Stimulated activated CD4-positive, alpha-beta T cell treated with anti-CD3 and anti-CD28 coated beads, Interleukin-1b, Interleukin-23, amount 100 ng/mL, for 24 hours (primary cell): ENCODE data around the gene SLC2A4RG.
"Not testable (repeated sequence)": the region's sequence is repeated elsewhere in the genome, so short reads cannot be mapped to it uniquely, and the experiment has no call there.

Source experiments
- DNase-seq, 4 experiments: peaks; one replicate each; pipeline ENCODE4 v3.0.0-alpha.2; 2020; ENCODE audit warnings: low read depth in 4 of 4, low spot score in 1 of 4

The SLC2A4RG gene

GRCh38 chr20:63712191-63712590, 27.4 kb upstream of the SLC2A4RG start:
- no peak for DNase-seq

GRCh38 chr20:63714858-63715257, 24.7 kb upstream of the SLC2A4RG start:
- no peak for DNase-seq

DNA sequence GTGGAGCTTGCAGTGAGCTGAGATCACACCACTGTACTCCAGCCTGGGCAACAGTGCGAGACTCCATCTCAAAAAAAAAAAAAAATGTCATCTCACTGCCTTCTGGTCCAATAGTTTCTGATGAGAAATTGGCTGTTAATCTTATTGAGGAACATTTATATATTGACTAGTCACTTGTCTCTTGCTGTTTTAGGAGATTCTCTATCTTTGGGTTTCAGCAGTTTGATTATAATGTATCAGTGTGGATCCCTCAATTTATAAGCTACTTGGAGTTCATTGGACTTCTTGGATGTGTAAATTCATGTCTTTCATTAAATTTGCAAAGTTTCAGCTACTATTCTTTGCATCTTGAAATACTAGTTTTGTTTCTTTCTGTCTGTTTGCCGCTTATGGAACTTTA, 20.6 kb upstream of the SLC2A4RG start:
- no peak for DNase-seq

GRCh38 chr20:63722967-63723622, 16.5 kb upstream of the SLC2A4RG start:
- DNase-seq, result not testable (repeated sequence)

- DNase-seq, result not testable (repeated sequence)
These were observed 9.3 kb upstream of the SLC2A4RG start for GRCh38 chr20:63730189-63730733.

DNA sequence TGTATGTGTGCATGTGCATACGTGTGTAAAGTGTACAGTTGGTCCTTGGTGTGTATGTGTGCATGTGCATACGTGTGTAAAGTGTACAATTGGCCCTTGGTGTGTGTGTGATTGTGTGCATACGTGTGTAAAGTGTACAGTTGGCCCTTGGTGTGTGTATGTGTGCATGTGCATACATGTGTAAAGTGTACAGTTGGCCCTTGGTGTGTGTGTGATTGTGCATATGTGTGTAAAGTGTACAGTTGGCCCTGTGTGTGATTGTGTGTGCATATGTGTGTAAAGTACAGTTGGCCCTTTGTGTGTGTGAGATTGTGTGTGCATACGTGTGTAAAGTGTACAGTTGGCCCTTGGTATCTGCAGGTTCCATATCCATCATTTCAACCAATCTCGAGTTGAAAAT, 8.2 kb upstream of the SLC2A4RG start:
- no peak for DNase-seq

DNA sequence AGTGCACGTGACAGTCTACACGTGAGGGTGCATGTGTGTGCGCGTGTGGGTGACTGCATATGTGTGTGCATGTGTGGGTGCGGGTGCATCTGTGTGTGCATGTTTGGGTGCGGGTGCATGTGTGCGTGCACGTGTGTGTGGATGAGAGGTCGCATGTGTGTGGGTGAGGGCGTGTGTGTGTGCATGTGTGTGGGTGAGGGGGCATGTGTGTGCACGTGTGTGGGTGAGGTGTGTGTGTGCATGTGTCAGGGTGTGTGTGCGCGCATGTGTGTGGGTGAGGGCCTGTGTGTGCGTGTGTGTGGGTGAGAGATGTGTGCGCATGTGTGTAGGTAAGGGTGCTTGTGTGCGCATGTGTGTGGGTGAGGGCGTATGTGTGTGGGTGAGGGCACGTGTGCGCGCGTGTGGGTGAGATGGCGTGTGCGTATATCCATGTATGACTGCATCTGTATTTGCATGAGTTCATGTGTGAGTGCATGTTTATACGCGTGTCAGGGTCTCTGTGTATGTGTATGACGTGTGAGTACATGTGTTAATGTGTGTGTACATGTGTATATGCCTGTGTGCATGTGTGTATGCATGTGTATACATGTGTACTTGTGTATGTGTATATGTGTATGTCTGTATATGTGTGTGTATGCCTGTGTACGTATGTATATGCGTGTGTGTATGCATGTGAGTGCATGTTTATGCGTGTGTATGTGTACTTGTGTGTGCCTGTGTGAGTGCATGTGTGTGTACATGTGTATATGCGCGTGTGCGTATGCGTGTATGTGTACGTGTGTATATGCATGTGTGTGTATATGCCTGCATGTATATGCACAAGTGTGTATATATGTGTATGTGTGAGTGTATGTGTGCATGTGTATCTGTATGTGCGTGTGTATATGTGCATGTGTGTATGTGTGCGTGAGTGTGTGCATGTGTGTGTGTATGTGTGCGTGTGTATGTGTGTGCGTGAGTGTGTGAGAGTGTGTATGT, 7.2 kb upstream of the SLC2A4RG start:
- no peak for DNase-seq

DNA sequence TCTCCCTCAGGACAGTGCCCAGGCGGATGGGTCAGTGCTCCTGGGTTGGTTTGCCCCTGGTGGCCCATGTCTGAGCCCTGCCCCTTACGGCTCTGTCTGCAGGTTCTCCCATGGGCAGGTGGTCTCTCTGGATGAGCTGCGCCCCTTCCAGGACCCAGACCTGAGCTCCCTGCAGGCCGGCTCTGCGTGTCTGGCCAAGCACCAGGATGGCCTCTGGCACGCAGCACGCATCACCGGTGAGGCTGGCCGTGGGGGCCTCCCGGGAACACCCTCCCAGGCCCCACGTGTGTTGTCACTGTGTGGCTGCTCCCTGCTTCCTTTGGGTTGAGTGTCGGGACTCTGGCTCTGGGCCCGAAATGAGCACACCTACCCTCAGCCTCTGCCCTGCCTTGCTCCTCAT, 6.5 kb upstream of the SLC2A4RG start:
- no peak for DNase-seq

DNA sequence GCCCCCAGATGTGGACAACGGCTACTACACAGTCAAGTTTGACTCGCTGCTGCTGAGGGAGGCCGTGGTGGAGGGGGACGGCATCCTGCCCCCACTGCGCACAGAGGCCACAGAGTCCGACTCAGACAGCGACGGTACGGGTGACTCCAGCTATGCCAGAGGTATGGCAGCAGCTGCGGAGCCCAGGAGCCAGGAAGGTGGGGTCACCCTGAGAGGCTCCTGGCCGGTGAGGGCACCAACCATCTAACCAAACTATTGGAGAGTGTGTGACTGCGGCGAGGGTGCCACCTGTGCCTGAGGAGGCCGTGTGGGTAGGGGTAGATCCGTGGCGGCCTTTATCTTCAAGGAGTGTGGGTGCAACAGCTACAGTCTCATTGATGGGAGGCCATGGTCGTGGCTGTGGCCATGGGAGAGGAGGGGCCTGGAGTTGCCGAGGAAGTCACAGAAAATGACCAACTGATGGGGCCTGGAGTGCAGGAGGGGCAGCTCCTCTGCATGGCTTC, 5.9 kb upstream of the SLC2A4RG start:
- DNase-seq, result no peak

DNA sequence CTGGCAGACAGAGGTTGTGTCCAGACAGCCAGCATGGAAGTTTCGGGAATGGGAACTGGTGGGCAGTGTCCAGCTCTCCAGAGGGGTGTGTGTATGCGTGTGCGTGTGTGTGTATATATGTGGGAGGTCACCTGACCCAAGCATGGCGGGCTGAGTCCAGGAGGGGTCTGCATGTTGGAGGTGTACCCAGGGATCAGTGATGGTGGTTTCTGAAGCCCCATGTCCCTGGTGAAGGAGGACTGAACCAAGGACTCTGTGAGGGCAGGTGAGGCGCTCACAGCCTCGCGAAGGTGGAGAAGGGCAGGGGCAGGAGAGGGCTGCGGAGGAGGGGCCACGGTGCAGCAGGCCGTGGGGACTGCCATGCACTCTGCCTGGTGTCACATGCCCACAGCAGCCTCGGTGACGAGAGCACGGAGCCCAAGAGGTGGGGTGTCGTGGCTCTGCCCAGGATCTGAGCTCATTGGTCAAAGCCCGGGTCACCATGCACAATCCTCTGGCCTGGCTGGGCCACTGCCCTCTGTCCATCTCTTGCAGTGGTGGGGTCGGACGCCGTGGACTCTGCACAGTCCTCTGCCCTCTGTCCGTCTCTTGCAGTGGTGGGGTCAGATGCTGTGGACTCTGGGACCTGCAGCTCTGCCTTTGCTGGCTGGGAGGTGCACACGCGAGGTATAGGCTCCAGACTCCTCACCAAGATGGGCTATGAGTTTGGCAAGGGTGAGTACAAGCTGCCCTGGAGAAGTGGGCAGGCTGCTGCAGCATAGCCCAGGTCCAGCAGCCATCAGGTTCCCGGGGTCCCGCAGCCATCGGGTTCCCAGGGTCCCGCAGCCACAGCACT, 5.2 kb upstream of the SLC2A4RG start:
- no peak for DNase-seq

DNA sequence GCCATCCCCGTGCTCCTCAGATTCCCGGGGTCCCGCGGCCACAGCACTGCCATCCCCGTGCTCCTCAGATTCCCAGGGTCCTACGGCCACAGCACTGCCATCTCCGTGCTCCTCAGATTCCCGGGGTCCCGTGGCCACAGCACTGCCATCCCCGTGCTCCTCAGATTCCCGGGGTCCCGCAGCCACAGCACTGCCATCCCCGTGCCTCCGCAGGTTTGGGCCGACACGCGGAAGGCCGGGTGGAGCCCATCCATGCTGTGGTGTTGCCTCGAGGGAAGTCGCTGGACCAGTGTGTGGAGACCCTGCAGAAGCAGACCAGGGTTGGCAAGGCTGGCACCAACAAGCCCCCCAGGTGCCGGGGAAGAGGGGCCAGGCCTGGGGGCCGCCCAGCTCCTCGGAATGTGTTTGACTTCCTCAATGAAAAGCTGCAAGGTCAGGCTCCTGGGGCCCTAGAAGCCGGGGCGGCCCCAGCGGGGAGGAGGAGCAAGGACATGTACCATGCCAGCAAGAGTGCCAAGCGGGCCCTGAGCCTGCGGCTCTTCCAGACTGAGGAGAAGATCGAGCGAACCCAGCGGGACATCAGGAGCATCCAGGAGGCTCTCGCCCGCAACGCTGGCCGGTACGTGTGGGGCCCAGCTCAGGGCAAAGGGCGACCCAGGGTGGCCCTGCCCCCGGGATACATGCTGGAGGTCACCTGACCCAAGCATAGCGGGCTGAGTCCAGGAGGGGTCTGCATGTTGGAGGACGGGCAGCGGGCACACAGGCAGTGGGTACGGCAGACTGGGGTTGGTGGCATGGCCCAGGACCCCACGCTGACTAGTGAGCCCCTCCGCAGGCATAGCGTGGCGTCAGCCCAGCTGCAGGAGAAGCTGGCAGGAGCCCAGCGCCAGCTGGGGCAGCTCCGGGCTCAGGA, 4.4 kb upstream of the SLC2A4RG start:
- DNase-seq, result no peak

DNA sequence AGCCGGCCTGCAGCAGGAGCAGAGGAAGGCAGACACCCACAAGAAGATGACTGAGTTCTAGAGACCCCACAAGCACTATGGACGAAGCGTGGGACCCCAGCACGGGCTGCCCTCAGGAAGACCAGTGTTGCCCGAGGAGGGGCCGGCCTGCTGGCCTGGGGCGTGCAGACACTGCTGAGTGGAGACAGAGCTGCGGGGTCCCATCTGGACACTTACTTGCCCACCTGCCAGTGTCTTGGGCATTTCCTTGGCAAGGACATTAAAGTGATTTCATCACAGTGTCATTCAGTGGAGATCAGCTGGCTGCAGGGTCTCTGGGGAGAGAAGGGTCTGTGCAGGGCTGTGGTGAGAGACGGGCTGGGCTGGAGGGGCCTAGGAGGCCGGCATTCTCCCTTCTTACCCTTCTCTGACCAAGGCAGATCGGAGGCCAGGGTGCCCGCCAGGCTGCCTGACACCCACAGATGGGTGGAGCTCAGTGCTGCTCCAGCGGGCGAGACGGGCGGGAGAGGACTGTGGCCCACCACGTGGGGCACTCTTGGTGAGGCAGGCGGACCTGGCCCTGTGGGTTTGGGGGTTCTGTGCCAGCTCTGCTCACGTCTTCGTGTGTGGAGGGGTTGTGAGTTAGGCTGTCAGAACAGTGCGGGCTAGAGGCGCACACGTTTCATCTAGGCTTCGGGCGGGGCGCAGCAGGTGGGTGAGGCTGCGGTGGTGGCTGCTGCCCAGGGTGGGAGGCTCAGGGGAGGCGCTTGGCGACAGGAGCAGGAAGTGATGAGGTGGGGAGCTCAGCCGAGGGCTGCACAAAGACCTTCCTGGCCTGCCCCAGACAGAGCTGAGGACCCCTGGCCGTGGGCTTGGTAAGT, 3.5 kb upstream of the SLC2A4RG start, which contains the start of gene LIME1:
Gene LIME1, plus strand, starts transcription at position 806 of the 860 bp plus-strand sequence. CDS start 886 bp downstream, outside the sequence.
- peak in 1 of 4 experiments; percentile 47 for DNase-seq

DNA sequence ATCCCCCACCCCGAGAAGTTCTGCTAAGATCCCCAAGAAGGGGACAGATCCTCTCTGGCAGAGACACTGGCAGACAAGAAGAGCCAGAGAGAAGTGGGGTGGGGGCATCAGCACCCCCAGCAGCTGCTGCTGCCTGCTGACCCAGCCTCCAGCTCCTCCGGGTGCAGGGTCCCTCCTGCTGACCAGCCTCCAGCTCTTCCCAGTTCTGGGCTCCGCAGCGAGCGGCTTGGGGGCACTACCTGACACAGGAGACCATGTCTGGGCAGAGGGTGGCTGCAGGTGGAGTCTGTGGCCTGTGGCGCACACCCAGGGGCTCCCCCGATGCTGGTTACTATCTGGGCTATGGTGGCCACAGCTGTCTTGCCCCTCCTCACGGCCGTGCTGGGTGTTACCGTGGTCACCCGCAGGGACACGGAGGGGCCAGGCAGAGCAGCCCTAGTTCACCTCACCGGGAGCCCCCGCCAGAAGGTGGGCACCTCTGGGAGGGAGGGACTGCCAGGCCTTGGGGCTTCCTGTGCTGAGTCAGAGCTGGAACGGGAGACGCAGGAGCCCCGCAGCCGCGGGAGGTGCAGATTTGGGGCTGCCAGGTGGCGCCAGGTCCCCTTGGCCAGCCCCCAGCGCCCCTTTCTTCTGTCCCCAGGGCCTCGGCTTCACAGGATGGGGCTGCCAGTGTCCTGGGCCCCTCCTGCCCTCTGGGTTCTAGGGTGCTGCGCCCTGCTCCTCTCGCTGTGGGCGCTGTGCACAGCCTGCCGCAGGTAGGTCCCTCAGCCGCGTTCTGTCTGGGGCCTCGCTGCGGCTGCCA, 2.5 kb upstream of the SLC2A4RG start:
- DNase-seq, result no peak

DNA sequence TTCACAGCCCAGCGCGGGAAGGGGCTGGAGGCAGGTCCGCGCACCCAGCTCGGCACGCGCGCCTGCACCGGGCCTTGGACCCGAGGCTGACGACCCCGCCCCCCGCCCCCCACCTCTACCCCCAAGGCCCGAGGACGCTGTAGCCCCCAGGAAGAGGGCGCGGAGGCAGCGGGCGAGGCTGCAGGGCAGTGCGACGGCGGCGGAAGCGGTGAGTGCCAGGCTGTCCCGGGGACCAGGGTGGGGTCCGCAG, 2.0 kb upstream of the SLC2A4RG start:
- DNase-seq, result no peak

DNA sequence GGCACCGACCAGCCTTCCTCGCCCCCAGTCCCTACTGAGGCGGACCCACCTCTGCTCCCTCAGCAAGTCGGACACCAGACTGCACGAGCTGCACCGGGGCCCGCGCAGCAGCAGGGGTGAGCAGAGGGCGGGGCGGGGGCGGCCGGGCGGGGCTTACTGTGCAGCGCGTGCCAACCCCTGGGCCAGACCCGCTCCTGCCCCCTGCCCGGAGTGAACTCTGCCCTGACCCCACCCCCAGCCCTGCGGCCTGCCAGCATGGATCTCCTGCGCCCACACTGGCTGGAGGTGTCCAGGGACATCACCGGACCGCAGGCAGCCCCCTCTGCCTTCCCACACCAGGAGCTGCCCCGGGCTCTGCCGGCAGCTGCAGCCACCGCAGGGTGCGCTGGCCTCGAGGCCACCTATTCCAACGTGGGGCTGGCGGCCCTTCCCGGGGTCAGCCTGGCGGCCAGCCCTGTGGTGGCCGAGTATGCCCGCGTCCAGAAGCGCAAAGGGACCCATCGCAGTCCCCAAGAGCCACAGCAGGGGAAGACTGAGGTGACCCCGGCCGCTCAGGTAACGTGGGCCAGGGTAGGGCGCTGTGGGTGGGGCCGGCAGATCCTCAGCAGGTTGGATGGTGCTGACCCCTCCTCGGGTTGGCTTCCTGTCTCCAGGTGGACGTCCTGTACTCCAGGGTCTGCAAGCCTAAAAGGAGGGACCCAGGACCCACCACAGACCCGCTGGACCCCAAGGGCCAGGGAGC, 1.5 kb upstream of the SLC2A4RG start:
- no peak for DNase-seq

DNA sequence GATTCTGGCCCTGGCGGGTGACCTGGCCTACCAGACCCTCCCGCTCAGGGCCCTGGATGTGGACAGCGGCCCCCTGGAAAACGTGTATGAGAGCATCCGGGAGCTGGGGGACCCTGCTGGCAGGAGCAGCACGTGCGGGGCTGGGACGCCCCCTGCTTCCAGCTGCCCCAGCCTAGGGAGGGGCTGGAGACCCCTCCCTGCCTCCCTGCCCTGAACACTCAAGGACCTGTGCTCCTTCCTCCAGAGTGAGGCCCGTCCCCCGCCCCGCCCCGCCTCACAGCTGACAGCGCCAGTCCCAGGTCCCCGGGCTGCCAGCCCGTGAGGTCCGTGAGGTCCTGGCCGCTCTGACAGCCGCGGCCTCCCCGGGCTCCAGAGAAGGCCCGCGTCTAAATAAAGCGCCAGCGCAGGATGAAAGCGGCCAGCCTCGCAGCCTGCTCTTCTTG, 868 bp upstream of the SLC2A4RG start:
- no peak for DNase-seq

DNA sequence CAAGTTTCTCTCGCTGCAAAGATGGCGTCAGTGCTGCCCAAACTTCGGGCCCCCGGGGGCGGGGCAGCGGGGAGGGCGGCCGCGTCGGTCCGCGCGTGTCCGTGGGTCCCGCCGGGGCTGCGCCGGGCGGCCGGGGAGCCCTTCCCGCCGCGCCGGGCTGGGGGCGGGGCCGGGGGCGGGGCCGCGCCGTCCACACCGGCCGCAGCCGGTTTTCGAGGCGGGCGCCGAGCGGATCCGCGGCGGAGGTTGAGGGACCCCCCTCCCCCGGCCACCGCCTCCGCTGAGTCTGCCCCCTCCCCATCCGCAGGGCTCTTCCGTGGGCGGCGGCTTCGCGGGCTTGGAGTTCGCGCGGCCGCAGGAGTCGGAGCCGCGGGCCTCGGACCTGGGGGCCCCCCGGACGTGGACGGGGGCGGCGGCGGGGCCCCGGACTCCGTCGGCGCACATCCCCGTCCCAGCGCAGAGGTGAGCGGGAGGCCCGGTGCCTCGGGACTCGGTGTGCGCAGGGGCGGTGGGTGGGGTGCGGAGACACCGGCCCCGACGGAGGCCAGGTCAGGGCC, 572 bp downstream of the SLC2A4RG start:
- DNase-seq, result peak in 1 of 4 experiments; percentile 23
